H9 (cell line): ENCODE data around the gene CDH15. TPM values are rescaled to one million over a fixed set of nuclear protein-coding genes. Genes with fewer than 3 reads are reported as not detected.

Experiments
- DNase-seq: peaks from one replicate; pipeline ENCODE4 v3.0.0-alpha.2; 2017
- H2AFZ ChIP-seq: one replicate; pipeline ENCODE4 v1.6.1; 2013; ENCODE audit warnings: mild to moderate bottlenecking, low read length, control low read depth, moderate library complexity
- H2AK5ac ChIP-seq: 2 replicates; pipeline ENCODE4 v1.6.1; 2013; ENCODE audit warnings: low read length, control low read depth, mixed read lengths; ENCODE audit not compliant: insufficient read length
- H2BK120ac ChIP-seq: one replicate; pipeline ENCODE4 v1.6.1; 2013; ENCODE audit warnings: low read depth, mild to moderate bottlenecking, low read length, control low read depth, inconsistent platforms; ENCODE audit not compliant: poor library complexity, severe bottlenecking
- H2BK12ac ChIP-seq: 2 replicates; pipeline ENCODE4 v1.6.1; 2013; ENCODE audit warnings: low read length, control low read depth, mixed read lengths, low read depth; ENCODE audit not compliant: insufficient read length
- H2BK15ac ChIP-seq: 2 replicates; pipeline ENCODE4 v1.6.1; 2013; ENCODE audit warnings: low read depth, low read length, control low read depth
- H2BK20ac ChIP-seq: one replicate; pipeline ENCODE4 v1.6.1; 2013; ENCODE audit warnings: low read depth, mild to moderate bottlenecking, low read length, control low read depth, inconsistent platforms; ENCODE audit not compliant: poor library complexity, severe bottlenecking
- H2BK5ac ChIP-seq: 2 replicates; pipeline ENCODE4 v1.6.1; 2013; ENCODE audit warnings: low read length, control low read depth, mixed read lengths; ENCODE audit not compliant: insufficient read length
- H3K14ac ChIP-seq: 2 replicates; pipeline ENCODE4 v1.6.1; 2013; ENCODE audit warnings: low read length, control low read depth; ENCODE audit not compliant: insufficient read depth
- H3K18ac ChIP-seq: 2 replicates; pipeline ENCODE4 v1.6.1; 2013; ENCODE audit warnings: low read depth, mild to moderate bottlenecking, mixed read lengths, low read length, control low read depth; ENCODE audit not compliant: insufficient read length
- H3K23ac ChIP-seq: 2 replicates; pipeline ENCODE4 v1.6.1; 2013; ENCODE audit warnings: low read length, control low read depth, mixed read lengths, low read depth; ENCODE audit not compliant: insufficient read length
- H3K23me2 ChIP-seq: 2 replicates; pipeline ENCODE4 v1.6.1; 2013; ENCODE audit warnings: low read depth, mild to moderate bottlenecking, mixed read lengths, low read length, control low read depth; ENCODE audit not compliant: insufficient read length, poor library complexity, severe bottlenecking
- H3K27ac ChIP-seq: 2 replicates; pipeline ENCODE4 v1.5.1; 2013; ENCODE audit warnings: low read length, control low read depth, mixed read lengths, low read depth; ENCODE audit not compliant: insufficient read length
- H3K27me3 ChIP-seq: 2 replicates; pipeline ENCODE4 v1.6.1; 2013; ENCODE audit warnings: low read length, control low read depth, inconsistent platforms; ENCODE audit not compliant: insufficient read depth
- H3K4ac ChIP-seq: 2 replicates; pipeline ENCODE4 v1.6.1; 2013; ENCODE audit warnings: low read depth, mild to moderate bottlenecking, control low read depth, inconsistent platforms, low read length, moderate library complexity
- H3K4me1 ChIP-seq: 2 replicates; pipeline ENCODE4 v1.6.1; 2013; ENCODE audit warnings: low read length, control low read depth, inconsistent platforms; ENCODE audit not compliant: insufficient read depth
- H3K4me2 ChIP-seq: 2 replicates; pipeline ENCODE4 v1.6.1; 2013; ENCODE audit warnings: low read length, control low read depth, mixed read lengths; ENCODE audit not compliant: insufficient read length, insufficient read depth
- H3K56ac ChIP-seq: 2 replicates; pipeline ENCODE4 v1.6.1; 2013; ENCODE audit warnings: low read depth, mild to moderate bottlenecking, mixed read lengths, low read length, control low read depth; ENCODE audit not compliant: insufficient read length
- H3K79me1 ChIP-seq: 2 replicates; pipeline ENCODE4 v1.6.1; 2013; ENCODE audit warnings: low read depth, mild to moderate bottlenecking, moderate library complexity, low read length, control low read depth, inconsistent platforms; ENCODE audit not compliant: insufficient read depth, poor library complexity, severe bottlenecking
- H3K79me2 ChIP-seq: 2 replicates; pipeline ENCODE4 v1.6.1; 2013; ENCODE audit warnings: low read length, control low read depth, inconsistent platforms; ENCODE audit not compliant: insufficient read depth
- H3K9ac ChIP-seq: 2 replicates; pipeline ENCODE4 v1.6.1; 2013; ENCODE audit warnings: low read length, control low read depth, mixed read lengths; ENCODE audit not compliant: insufficient read length; ENCODE audit errors: extremely low read depth
- H3K9me3 ChIP-seq: one replicate; pipeline ENCODE4 v1.6.1; 2013; ENCODE audit warnings: low read depth, low read length, inconsistent platforms; ENCODE audit not compliant: control insufficient read depth
- H3T11ph ChIP-seq: one replicate; pipeline ENCODE4 v1.6.1; 2013; ENCODE audit warnings: mild to moderate bottlenecking, low read length, control low read depth, inconsistent platforms
- H4K20me1 ChIP-seq: one replicate; pipeline ENCODE4 v1.6.1; 2013; ENCODE audit not compliant: control insufficient read depth, insufficient read length, insufficient read depth
- H4K5ac ChIP-seq: 2 replicates; pipeline ENCODE4 v1.6.1; 2013; ENCODE audit warnings: low read depth, mild to moderate bottlenecking, mixed read lengths, low read length, control low read depth; ENCODE audit not compliant: insufficient read length
- H4K8ac ChIP-seq: replicated peaks from 2 replicates; pipeline ENCODE4 v1.6.1; 2013; ENCODE audit warnings: low read length, control low read depth, mixed read lengths, low read depth; ENCODE audit not compliant: insufficient read length
- H4K91ac ChIP-seq: 2 replicates; pipeline ENCODE4 v1.6.1; 2013; ENCODE audit warnings: low read depth, mild to moderate bottlenecking, moderate library complexity, mixed read lengths, low read length, control low read depth; ENCODE audit not compliant: insufficient read length
- H3K27ac Mint-ChIP-seq, 3 experiments: 2 replicates in 2 of 3; 3 replicates in 1 of 3; pipeline ENCODE4 v1.8.0; 2020 to 2021; ENCODE audit warnings: mixed read lengths in 3 of 3, mild to moderate bottlenecking in 1 of 3, moderate library complexity in 1 of 3
- H3K27me3 Mint-ChIP-seq: 2 replicates; pipeline ENCODE4 v1.8.0; 2021; ENCODE audit warnings: low read depth, mild to moderate bottlenecking, moderate library complexity, mixed read lengths
- H3K36me3 Mint-ChIP-seq, 3 experiments: 2 replicates in 2 of 3; 3 replicates in 1 of 3; pipeline ENCODE4 v1.8.0; 2020 to 2021; ENCODE audit warnings: low read depth in 3 of 3, mixed read lengths in 3 of 3; ENCODE audit not compliant: insufficient read depth in 1 of 3
- H3K4me1 Mint-ChIP-seq, 2 experiments: 2 replicates each; pipeline ENCODE4 v1.8.0; 2020; ENCODE audit warnings: mixed read lengths in 2 of 2
- H3K4me3 Mint-ChIP-seq, 2 experiments: 2 replicates in 1 of 2; 3 replicates in 1 of 2; pipeline ENCODE4 v1.8.0; 2020 to 2021; ENCODE audit warnings: mild to moderate bottlenecking in 2 of 2, mixed read lengths in 2 of 2, moderate library complexity in 1 of 2
- H3K9me3 Mint-ChIP-seq, 2 experiments: 2 replicates in 1 of 2; 3 replicates in 1 of 2; pipeline ENCODE4 v1.8.0; 2020; ENCODE audit warnings: mild to moderate bottlenecking in 2 of 2, mixed read lengths in 2 of 2, moderate library complexity in 1 of 2
- CTCF ChIP-seq: fragments of 200-600 bp; sonication (generic); conservative IDR thresholded peaks from 3 replicates; pipeline ENCODE4 v1.8.0; 2021; ENCODE audit warnings: antibody characterized with exemption, mild to moderate bottlenecking
- WGBS: extraction: QIAGEN DNeasy Blood & Tissue Kit; methylation state at CpG from one replicate; pipeline ENCODE4 v1.1.7; 2013; ENCODE audit warnings: missing lambda C conversion rate, low lambda C conversion rate, mixed read lengths; ENCODE audit not compliant: insufficient read length; ENCODE audit errors: extremely low coverage; 5-methylcytosine and 5-hydroxymethylcytosine counted together
- total RNA-seq: library from RNA; stranded (reverse); gene quantifications from 2 replicates; pipeline ENCODE4 v1.2.1, GENCODE V29; 2021

The CDH15 gene
- total RNA-seq, 1 experiment from 2014 or later, result 0.28 TPM

GRCh38 chr16:89150090-89150835 lies 21.3 kb upstream of the CDH15 start:
- H3K4me1 Mint-ChIP-seq, result no peaks in the 10 kb centered on the region
- H3K4me3 Mint-ChIP-seq, result no peak overlapping the region
- Histone ChIP-seq H2BK120ac (no peak overlapping the region), H3K56ac (no peak overlapping the region), H3K79me2 (no peaks in the 10 kb centered on the region), H3K79me1 (no peaks in the 10 kb centered on the region), H3K4me2 (no peak overlapping the region), H2BK20ac (no peak overlapping the region), H3K9ac (no peak overlapping the region), H3K14ac (no peak overlapping the region), H3K23me2 (no peaks in the 10 kb centered on the region), H3K18ac (no peak overlapping the region), H4K91ac (no peak overlapping the region), H3K4me1 (no peaks in the 10 kb centered on the region), H3K27me3 (no peaks in the 10 kb centered on the region), H4K5ac (no peak overlapping the region), H2BK15ac (no peak overlapping the region), H2BK5ac (no peak overlapping the region), H3K9me3 (peaks cover 14% of the 10 kb centered on the region), H3K23ac (no peak overlapping the region), H2BK12ac (no peak overlapping the region), H2AK5ac (no peak overlapping the region), H3K27ac (no peak overlapping the region), H3K4ac (no peak overlapping the region), H4K20me1 (no peaks in the 10 kb centered on the region), H4K8ac (no peak overlapping the region), H2AFZ (no peak overlapping the region), H3T11ph (no peak overlapping the region)
- no peak for DNase-seq
- H3K9me3 Mint-ChIP-seq, result peaks cover 12 to 24% of the 10 kb centered on the region in 2 experiments; a peak in 4 of 5 replicates
- peaks cover 4% of the 10 kb centered on the region for H3K27me3 Mint-ChIP-seq
- no peak for TF ChIP-seq CTCF
- peaks cover 29 to 59% (median 54%) of the 10 kb centered on the region in 3 experiments for H3K36me3 Mint-ChIP-seq
- no CpG with 5 or more reads among the region's 18 CpGs for WGBS
- no peak overlapping the region; a peak in 1 of 7 replicates for H3K27ac Mint-ChIP-seq
